ENCODE measurements around the gene TJP1. TPM values are rescaled to one million over a fixed set of nuclear protein-coding genes. Genes with fewer than 3 reads are reported as not detected.
"Not testable (repeated sequence)": the region's sequence is repeated elsewhere in the genome, so short reads cannot be mapped to it uniquely, and the experiment has no call there.

The TJP1 gene
- total RNA-seq, 4 donors from 2014 or later: 69.6 to 142 (median 119) TPM

DNA sequence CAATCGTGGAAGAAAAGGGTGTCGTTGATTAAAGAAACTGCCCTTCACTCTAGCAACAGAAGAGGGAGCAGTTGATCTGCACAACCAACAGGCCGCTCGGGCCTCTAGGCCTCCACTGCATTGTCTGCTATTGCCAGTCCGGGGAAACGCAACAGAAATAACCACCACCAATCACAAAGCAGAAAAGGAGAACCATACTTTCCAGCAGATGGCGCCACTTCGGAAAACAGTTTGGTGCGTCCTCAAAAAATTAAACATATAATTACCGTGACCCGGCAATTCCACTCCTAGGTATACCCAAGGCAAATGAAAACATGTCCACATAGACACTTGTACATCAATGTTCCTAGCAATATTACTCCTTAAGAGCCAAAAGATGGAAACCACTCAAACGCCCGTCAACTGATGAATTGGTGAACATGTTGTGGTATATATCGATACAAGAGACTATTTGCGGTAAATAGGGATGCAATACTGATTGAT lies 154.1 kb downstream of the TJP1 start:
- TF ChIP-seq, protein P1, sequence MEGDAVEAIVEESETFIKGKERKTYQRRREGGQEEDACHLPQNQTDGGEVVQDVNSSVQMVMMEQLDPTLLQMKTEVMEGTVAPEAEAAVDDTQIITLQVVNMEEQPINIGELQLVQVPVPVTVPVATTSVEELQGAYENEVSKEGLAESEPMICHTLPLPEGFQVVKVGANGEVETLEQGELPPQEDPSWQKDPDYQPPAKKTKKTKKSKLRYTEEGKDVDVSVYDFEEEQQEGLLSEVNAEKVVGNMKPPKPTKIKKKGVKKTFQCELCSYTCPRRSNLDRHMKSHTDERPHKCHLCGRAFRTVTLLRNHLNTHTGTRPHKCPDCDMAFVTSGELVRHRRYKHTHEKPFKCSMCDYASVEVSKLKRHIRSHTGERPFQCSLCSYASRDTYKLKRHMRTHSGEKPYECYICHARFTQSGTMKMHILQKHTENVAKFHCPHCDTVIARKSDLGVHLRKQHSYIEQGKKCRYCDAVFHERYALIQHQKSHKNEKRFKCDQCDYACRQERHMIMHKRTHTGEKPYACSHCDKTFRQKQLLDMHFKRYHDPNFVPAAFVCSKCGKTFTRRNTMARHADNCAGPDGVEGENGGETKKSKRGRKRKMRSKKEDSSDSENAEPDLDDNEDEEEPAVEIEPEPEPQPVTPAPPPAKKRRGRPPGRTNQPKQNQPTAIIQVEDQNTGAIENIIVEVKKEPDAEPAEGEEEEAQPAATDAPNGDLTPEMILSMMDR (IDR thresholded peaks at IDR 0.05): peak; percentile 51 to 91 (median 70)
- no peak for TF ChIP-seq POLR2A (IDR thresholded peaks at IDR 0.05)
- peaks cover 0 to 16% (median 0%) of the 10 kb centered on the region in 3 donors for H3K4me1 ChIP-seq
- no peak overlapping the region for H3K27ac ChIP-seq
- 44 to 47% methylated on average over 15 of the region's 15 CpGs for WGBS, 2 donors
- intact Hi-C loops (cut with DNase I): no loop called here
- H3K36me3 ChIP-seq: no peaks in the 10 kb centered on the region
- H3K9me3 ChIP-seq: no peaks in the 10 kb centered on the region
- peaks cover 0 to 12% (median 0%) of the 10 kb centered on the region in 4 donors for H3K27me3 ChIP-seq
- H3K4me3 ChIP-seq: no peak overlapping the region
- no peak for DNase-seq

- WGBS, 2 donors: 87 to 88% methylated on average over 2 to 3 of the region's 3 CpGs
- H3K9me3 ChIP-seq: no peaks in the 10 kb centered on the region
- intact Hi-C loops (cut with DNase I): no loop called here
- H3K27ac ChIP-seq: no peak overlapping the region
- H3K4me3 ChIP-seq: no peak overlapping the region
- H3K4me1 ChIP-seq: peaks cover 0 to 12% (median 0%) of the 10 kb centered on the region in 3 donors
- TF ChIP-seq, protein P1 (IDR thresholded peaks at IDR 0.05): no peak
- no peak for TF ChIP-seq POLR2A (IDR thresholded peaks at IDR 0.05)
- H3K27me3 ChIP-seq: peaks cover 0 to 7% (median 0%) of the 10 kb centered on the region in 4 donors
- no peak for DNase-seq
- no peaks in the 10 kb centered on the region for H3K36me3 ChIP-seq
Measured at GRCh38 chr15:29666241-29666640, 156.0 kb downstream of the TJP1 start.

DNA sequence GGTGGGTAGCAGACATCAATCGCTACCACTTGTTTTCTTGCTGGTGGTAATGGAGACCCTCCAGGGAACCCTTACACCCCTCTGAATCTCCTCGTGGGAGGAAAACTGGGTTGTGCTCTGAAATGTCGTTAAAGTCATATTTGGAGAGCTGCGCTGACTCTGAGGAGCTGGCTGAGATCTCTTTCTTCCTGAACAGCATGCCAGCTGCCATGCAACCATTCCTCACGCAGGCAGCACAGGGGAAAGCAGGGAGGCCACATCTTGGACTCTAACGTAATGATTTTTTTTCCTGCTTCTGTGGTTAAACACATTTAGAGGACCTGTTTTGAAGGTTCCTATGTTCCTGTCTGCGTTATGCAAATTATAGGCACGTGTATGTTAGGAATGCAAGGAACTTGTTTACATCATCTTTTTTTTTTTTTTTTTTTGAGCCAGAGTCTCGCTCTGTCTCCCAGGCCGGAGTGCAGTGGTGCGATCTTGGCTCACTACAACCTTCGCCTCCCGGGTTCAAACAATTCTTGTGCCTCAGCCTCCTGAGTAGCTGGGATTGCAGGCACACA lies 156.7 kb downstream of the TJP1 start:
- no peaks in the 10 kb centered on the region for H3K36me3 ChIP-seq
- H3K4me1 ChIP-seq: peaks cover 0 to 5% (median 0%) of the 10 kb centered on the region in 3 donors
- H3K4me3 ChIP-seq: no peak overlapping the region
- WGBS, 2 donors: 63 to 70% methylated on average over 9 to 13 of the region's 13 CpGs
- intact Hi-C loops (cut with DNase I): no loop called here
- peaks cover 0 to 7% (median 0%) of the 10 kb centered on the region in 4 donors for H3K27me3 ChIP-seq
- no peaks in the 10 kb centered on the region for H3K9me3 ChIP-seq
- DNase-seq: no peak
- H3K27ac ChIP-seq: no peak overlapping the region
- no peak for TF ChIP-seq POLR2A (IDR thresholded peaks at IDR 0.05)
- TF ChIP-seq, protein P1 (IDR thresholded peaks at IDR 0.05): no peak

DNA sequence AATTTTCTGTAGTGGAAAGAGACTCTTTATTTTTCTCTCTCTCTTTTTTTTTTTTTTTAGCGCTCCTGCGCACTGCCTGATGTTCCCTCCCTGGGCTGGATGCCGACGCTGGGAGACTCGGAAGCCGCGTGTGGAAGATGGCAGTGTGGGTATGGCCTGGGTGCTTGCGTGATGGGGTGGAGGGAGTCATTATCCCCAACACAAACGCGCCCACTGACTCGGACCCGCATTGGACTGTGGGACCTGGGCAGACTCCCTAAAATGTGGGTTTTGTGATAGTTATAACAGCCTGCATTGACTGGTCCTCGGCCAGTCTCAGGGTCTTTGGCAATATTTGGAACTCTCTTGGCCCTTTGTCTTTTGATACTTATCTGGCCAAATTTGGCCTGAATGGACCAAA lies 157.9 kb downstream of the TJP1 start:
- Histone ChIP-seq H3K27ac (no peak overlapping the region), H3K36me3 (no peaks in the 10 kb centered on the region), H3K9me3 (no peaks in the 10 kb centered on the region), H3K4me1 (no peaks in the 10 kb centered on the region), H3K4me3 (no peak overlapping the region), H3K27me3 (peaks cover 0 to 7% (median 0%) of the 10 kb centered on the region in 4 donors)
- DNase-seq: no peak
- intact Hi-C loops (cut with DNase I): no loop called here
- TF ChIP-seq POLR2A (IDR thresholded peaks at IDR 0.05): no peak
- TF ChIP-seq, protein P1 (IDR thresholded peaks at IDR 0.05): no peak
- WGBS, 2 donors: 73 to 92% methylated on average over 8 to 11 of the region's 13 CpGs

GRCh38 chr15:29657476-29657817 lies 164.8 kb downstream of the TJP1 start:
- DNase-seq; H3K27me3 ChIP-seq; intact Hi-C loops (cut with DNase I); H3K36me3 ChIP-seq; H3K4me3 ChIP-seq; H3K4me1 ChIP-seq; H3K9me3 ChIP-seq; H3K27ac ChIP-seq: not testable (repeated sequence)
- 71 to 93% methylated on average over 5 of the region's 6 CpGs for WGBS, 2 donors
